ENCODE measurements around the gene SLC49A4. TPM values are rescaled to one million over a fixed set of nuclear protein-coding genes. Genes with fewer than 3 reads are reported as not detected.

SLC49A4 gene
- total RNA-seq, 1 experiment from 2014 or later: 11.3 TPM

GRCh38 chr3:122913539-122914100 is 118.8 kb downstream of the SLC49A4 start:
- Histone ChIP-seq H2AFZ (ENCODE audit: low read depth, low read length, poor library complexity, severe bottlenecking) (no peak overlapping the region), H3K9me2 (ENCODE audit: insufficient read depth) (no peaks in the 10 kb centered on the region), H3K9me3 (ENCODE audit: control insufficient read depth in 1 of 2, insufficient read depth in 1 of 2, low read depth in 1 of 2, low read length in 2 of 2) (no peaks in the 10 kb centered on the region), H3K9ac (ENCODE audit: low read length) (no peak overlapping the region), H3K4me2 (ENCODE audit: low read length) (no peak overlapping the region), H3K4me3 (replicated peaks in 1 of 2; ENCODE audit: low read depth in 1 of 2, low read length in 2 of 2) (no peak overlapping the region), H3K27ac (ENCODE audit: low read depth, low read length) (no peak overlapping the region), H3K79me2 (ENCODE audit: insufficient read depth, low read length) (no peaks in the 10 kb centered on the region), H3K4me1 (ENCODE audit: control insufficient read depth in 1 of 2, insufficient read depth in 2 of 2, low read length in 2 of 2) (no peaks in the 10 kb centered on the region), H4K20me1 (ENCODE audit: insufficient read depth) (no peaks in the 10 kb centered on the region), H3K27me3 (ENCODE audit: insufficient read depth, low read length) (peaks cover 9% of the 10 kb centered on the region; the same call in 1 of the 2 replicates), H3K36me3 (ENCODE audit: control insufficient read depth in 1 of 2, insufficient read depth in 2 of 2, low read length in 2 of 2) (no peaks in the 10 kb centered on the region)
- no TSS peak for BruUV-seq (replicated peaks)
- no peak for DNase-seq (ENCODE audit: low read depth, low spot score)
- POLR2A ChIA-PET: no interaction called here
- CTCF ChIA-PET: no interaction called here
- RAD21 ChIA-PET (ENCODE audit: low non-redundant PET in 1 of 2, low total read pairs in 2 of 2, uncharacterized antibody in 2 of 2, unreplicated experiment in 2 of 2): no interaction called here
- intact Hi-C loops (cut with micrococcal nuclease): no loop called here
- TF ChIP-seq EZH2 (IDR thresholded peaks at IDR 0.05) (no peak), POLR2AphosphoS5 (IDR thresholded peaks at IDR 0.05; ENCODE audit: low read depth, low read length) (no peak), ELF1 (IDR thresholded peaks at IDR 0.05; ENCODE audit: borderline replicate concordance, low read depth) (no peak), MAX (IDR thresholded peaks at IDR 0.05) (no peak), POLR2A (IDR thresholded peaks at IDR 0.05; ENCODE audit: borderline replicate concordance, extremely low read depth, insufficient read depth, insufficient read length) (no peak), JUND (IDR thresholded peaks at IDR 0.05) (no peak), CEBPB (IDR thresholded peaks at IDR 0.05; ENCODE audit: low read depth) (no peak), EGR1 (IDR thresholded peaks at IDR 0.05; ENCODE audit: low read depth) (no peak)
- TF ChIP-seq, protein P1, sequence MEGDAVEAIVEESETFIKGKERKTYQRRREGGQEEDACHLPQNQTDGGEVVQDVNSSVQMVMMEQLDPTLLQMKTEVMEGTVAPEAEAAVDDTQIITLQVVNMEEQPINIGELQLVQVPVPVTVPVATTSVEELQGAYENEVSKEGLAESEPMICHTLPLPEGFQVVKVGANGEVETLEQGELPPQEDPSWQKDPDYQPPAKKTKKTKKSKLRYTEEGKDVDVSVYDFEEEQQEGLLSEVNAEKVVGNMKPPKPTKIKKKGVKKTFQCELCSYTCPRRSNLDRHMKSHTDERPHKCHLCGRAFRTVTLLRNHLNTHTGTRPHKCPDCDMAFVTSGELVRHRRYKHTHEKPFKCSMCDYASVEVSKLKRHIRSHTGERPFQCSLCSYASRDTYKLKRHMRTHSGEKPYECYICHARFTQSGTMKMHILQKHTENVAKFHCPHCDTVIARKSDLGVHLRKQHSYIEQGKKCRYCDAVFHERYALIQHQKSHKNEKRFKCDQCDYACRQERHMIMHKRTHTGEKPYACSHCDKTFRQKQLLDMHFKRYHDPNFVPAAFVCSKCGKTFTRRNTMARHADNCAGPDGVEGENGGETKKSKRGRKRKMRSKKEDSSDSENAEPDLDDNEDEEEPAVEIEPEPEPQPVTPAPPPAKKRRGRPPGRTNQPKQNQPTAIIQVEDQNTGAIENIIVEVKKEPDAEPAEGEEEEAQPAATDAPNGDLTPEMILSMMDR (IDR thresholded peaks at IDR 0.05 in 2 of 3, conservative IDR thresholded peaks at IDR 0.05 in 1 of 3; ENCODE audit: borderline replicate concordance in 1 of 3, insufficient read depth in 1 of 3, low read depth in 2 of 3, low read length in 2 of 3): no peak
- TF ChIP-seq, protein P2, sequence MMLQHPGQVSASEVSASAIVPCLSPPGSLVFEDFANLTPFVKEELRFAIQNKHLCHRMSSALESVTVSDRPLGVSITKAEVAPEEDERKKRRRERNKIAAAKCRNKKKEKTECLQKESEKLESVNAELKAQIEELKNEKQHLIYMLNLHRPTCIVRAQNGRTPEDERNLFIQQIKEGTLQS (IDR thresholded peaks at IDR 0.05): no peak
- no peak for ATAC-seq
